ENCODE data around the gene DEPDC4.

DEPDC4 gene

DNA sequence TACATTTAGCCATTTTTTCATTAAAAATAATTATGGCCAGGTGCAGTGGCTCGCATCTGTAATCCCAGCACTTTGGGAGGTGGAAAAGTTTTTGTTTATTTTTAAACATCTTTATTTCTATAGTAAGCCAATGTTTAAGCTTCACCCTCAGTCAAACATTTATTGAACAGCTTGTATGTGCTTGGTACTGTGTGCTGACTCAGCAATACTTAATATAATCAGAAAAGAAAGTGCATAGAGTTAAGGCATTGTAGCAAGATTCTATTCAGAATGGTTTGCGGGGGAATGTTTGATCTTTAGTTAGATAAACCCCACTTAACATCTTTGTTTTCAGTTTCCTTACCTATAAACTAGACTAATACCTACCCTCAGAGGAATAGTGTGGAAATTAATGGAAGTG is 55.2 kb downstream of the DEPDC4 start:
- no peak for DNase-seq

DNA sequence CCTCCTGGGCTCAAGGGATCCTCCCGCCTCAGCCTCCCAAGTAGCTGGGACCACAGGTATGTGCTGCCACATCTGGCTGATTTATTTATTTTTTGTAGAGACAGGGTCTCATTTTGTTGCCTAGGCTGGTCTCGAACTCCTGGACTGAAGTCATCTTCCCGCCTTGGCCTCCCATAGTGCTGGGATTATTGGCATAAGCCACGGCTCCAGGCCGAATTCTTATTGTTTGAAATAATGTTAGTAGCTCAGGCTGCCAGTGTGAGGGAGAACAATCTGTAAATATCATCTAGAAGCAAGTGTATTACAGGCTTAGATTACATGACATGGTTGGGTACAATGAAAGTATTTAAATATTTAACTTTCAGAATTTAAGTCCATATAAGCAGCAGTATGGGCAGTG is 58.0 kb downstream of the DEPDC4 start:
- no peak for DNase-seq

GRCh38 chr12:100207311-100207710 is 59.6 kb downstream of the DEPDC4 start:
- DNase-seq = no peak

GRCh38 chr12:100201604-100202423 is 65.1 kb downstream of the DEPDC4 start:
- no peak for DNase-seq

DNA sequence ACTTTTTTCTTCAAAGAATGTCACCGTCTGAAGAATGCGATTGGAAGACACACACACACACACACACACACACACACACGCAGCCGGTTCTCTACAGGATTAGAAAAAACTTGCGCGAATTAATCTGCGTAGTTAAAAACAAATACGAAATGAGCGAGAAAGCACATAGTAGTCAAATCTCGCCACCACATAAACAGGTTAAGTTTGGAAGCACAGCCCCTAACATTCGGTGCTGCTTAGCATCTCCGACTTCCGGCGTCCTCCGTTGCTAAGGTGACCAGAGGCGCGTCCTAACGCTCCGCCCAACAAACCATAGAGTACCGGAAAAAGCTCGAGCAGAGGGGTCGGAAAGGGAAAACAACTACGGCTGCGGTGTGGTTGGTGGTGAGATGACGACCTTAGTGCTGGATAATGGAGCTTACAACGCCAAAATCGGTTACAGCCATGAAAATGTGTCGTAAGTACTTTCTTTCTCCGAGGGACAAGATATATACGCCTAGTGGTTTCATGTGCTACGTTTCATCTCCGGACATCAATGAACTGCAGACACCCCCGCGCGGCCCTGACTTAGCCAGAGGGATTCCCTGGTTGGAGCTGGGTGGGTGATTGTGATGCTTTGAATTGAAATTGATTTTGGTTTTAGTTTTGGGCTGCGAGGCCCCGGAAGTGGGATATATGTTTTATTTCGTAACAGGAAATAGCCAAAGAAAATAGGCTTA is 66.3 kb downstream of the DEPDC4 start, which contains the start of gene ACTR6:
TSS of gene ACTR6 (plus strand) at position 353 of the 719 bp plus-strand sequence. CDS start at position 390, 37 bp downstream.
- peak; percentile 97 for DNase-seq

- peak; percentile 80 for DNase-seq
Measured at GRCh38 chr12:100199347-100200149, 67.3 kb downstream of the DEPDC4 start.

DNA sequence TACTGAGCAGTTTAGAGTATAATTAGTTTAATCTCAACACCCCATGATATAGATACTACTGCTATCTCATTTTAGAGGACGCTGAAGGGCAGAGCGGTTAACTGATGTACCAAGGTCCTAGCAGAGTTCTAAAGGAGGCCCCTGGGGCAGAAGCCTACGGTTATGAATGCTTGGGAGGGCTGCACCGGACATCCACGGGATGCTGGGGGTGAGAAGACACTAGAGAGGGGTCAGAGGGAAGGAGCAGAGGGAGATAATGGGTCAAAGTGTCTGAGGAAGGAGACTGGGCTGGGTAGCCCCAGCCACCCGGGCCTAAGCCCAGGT is 67.9 kb downstream of the DEPDC4 start:
- no peak for DNase-seq

- no peak for DNase-seq
Measured at GRCh38 chr12:100197486-100197885, 69.4 kb downstream of the DEPDC4 start.

GRCh38 chr12:100193085-100193484 is 73.8 kb downstream of the DEPDC4 start:
- DNase-seq = no peak

All from CD4-positive, alpha-beta T cell treated with Interleukin-6 for 4 hours (primary cell).